ENCODE data around the gene GEMIN2.

The GEMIN2 gene

DNA sequence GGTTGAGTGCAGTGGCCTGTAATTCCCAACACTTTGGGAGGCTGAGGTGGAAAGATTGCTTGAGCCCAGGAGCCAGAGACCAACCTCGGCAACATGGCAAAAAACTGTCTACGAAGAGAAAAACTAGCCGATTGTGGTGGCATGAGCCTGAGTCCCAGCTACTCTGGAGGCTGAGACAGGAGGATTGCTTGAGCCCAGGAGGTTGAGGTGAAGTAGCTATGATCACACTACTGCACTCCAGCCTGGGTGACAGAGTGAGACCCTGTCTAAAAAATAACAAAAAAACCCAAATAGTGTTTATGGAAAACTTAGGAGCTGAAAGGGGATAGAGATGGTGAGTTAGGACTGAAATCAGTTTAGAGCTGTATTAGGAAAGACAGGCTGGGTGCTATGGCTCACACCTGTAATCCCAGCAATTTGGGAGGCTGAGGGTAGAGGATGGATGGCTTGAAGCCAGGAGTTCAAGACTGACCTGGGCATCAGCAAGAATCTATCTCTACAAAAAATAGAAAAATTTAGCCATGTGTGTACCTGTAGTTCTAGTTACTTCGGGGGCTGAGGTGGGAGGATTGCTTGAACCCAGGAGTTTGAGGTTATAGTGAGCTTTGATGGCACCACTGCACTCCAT, 70.6 kb downstream of the GEMIN2 start:
- no peak for TF ChIP-seq TAF1 (IDR thresholded peaks at IDR 0.05; ENCODE audit: low read depth)
- 0 out of 2 replicates have a peak, but pooled peaks have one; percentile 7 for TF ChIP-seq NFIC (IDR thresholded peaks at IDR 0.05)

DNA sequence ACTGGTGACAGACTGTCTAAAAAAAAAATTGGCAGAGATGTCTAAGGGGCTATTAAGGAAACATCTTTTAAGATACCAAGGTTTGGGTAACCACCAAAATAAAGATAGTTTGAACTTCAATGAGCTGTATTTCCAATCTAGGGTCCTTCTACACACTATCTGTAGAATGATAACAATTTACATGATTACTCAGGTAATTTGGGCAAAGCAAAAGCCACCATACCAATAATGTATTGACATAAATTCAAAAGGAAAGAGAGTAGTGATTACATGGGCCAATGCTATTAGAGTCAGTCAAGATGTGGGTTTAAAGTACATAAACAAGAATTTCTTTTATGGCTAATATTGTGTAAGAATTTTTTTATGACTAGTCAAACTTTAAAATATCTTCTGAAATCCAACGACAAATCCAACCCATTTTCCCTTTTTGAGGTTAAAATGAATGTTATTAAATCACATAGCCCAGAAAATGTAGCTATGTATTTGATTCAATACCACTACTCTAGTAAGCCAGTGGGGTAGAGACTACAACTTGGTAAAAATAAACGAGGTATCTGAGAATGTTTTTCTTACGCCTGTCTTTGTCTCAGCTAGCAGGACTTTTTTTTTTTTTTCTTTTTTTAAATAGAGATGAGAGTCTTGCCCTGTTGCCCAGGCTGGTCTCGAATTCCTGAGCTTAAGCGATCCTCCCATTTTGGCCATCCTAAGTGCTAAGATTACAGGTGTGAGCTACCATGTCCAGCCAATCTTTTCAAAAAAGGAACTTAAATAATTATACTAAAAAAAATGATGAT, 71.3 kb downstream of the GEMIN2 start:
- TF ChIP-seq EGR1 (IDR thresholded peaks at IDR 0.05) (no peak), RAD21 (IDR thresholded peaks at IDR 0.05; ENCODE audit: low read depth) (no peak), TEAD4 (IDR thresholded peaks at IDR 0.05) (no peak), ZBTB7A (IDR thresholded peaks at IDR 0.05; ENCODE audit: low read depth) (no peak), NFIC (IDR thresholded peaks at IDR 0.05) (no peak), TAF1 (IDR thresholded peaks at IDR 0.05; ENCODE audit: low read depth) (no peak), TCF12 (IDR thresholded peaks at IDR 0.05; ENCODE audit: low read depth) (no peak), FOXM1 (IDR thresholded peaks at IDR 0.05; ENCODE audit: borderline replicate concordance, low read depth) (no peak), YY1 (IDR thresholded peaks at IDR 0.05; ENCODE audit: low read depth) (no peak), EP300 (IDR thresholded peaks at IDR 0.05; ENCODE audit: borderline replicate concordance) (no peak), CREB1 (IDR thresholded peaks at IDR 0.05; ENCODE audit: low read depth) (no peak), CEBPB (IDR thresholded peaks at IDR 0.05) (no peak)
- TF ChIP-seq, protein P1, sequence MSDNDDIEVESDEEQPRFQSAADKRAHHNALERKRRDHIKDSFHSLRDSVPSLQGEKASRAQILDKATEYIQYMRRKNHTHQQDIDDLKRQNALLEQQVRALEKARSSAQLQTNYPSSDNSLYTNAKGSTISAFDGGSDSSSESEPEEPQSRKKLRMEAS (IDR thresholded peaks at IDR 0.05) = no peak
- TF ChIP-seq, protein P2, sequence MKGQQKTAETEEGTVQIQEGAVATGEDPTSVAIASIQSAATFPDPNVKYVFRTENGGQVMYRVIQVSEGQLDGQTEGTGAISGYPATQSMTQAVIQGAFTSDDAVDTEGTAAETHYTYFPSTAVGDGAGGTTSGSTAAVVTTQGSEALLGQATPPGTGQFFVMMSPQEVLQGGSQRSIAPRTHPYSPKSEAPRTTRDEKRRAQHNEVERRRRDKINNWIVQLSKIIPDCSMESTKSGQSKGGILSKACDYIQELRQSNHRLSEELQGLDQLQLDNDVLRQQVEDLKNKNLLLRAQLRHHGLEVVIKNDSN (IDR thresholded peaks at IDR 0.05) = no peak
- TF ChIP-seq, protein P3, sequence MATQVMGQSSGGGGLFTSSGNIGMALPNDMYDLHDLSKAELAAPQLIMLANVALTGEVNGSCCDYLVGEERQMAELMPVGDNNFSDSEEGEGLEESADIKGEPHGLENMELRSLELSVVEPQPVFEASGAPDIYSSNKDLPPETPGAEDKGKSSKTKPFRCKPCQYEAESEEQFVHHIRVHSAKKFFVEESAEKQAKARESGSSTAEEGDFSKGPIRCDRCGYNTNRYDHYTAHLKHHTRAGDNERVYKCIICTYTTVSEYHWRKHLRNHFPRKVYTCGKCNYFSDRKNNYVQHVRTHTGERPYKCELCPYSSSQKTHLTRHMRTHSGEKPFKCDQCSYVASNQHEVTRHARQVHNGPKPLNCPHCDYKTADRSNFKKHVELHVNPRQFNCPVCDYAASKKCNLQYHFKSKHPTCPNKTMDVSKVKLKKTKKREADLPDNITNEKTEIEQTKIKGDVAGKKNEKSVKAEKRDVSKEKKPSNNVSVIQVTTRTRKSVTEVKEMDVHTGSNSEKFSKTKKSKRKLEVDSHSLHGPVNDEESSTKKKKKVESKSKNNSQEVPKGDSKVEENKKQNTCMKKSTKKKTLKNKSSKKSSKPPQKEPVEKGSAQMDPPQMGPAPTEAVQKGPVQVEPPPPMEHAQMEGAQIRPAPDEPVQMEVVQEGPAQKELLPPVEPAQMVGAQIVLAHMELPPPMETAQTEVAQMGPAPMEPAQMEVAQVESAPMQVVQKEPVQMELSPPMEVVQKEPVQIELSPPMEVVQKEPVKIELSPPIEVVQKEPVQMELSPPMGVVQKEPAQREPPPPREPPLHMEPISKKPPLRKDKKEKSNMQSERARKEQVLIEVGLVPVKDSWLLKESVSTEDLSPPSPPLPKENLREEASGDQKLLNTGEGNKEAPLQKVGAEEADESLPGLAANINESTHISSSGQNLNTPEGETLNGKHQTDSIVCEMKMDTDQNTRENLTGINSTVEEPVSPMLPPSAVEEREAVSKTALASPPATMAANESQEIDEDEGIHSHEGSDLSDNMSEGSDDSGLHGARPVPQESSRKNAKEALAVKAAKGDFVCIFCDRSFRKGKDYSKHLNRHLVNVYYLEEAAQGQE (IDR thresholded peaks at IDR 0.05; ENCODE audit: low read depth) = no peak

All from Ishikawa (cell line).